HL-60/S4 treated with phorbol 12-myristate 13-acetate at 8.2 ng/mL for 4 days and 3 days (cell line): Measurements from ENCODE around the gene APOC4.
"Not testable (repeated sequence)": the region's sequence is repeated elsewhere in the genome, so short reads cannot be mapped to it uniquely, and the experiment has no call there.

Experiments
- in situ Hi-C: fragments of 300-500 bp; cut with MboI; formaldehyde crosslinking; loops from 2 replicates; pipeline ENCODE4 v1.15.0; 2022; ENCODE audit warnings: low sequenced_read_pairs

Gene APOC4

DNA sequence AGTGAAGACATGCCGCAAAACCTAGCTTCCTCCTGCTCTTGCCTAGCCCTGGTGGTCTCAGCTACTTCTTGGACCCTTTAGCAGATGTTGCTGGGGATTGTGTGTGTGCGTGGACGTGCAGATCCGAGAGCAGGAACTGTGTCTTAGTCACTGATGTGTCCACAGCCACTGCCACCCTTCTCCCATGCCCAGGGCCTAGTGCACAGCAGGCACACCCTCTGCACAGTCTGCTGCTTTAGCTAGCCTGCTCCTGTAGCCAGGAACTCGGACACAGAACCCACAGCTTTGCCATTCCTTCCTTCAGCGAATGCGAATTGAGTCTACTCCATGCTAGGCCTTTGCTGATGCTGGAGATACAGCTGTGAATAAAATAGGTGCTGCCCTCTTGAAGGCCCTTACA, 15.5 kb downstream of the APOC4 start:
- in situ Hi-C loops = no loop called here

DNA sequence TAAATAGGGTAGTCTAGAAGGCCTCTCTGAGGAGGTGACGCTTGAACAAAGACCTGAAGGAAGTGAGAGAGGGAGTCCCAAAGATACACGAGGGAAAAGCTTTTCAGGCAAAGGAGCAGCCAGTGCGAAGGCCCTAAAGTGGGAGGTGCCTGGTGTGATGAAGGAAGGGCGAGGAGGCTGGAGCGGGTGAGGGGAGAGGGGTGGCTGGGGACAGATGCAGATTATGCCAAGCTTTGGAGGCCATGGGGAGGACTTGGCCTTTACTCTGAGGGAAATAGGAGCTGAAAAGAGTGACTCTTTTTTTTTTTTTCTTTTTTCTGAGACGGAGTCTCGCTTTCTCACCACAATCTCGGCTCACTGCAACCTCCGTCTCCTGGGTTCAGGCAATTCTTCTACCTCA, 16.1 kb downstream of the APOC4 start:
- in situ Hi-C loops = no loop called here

DNA sequence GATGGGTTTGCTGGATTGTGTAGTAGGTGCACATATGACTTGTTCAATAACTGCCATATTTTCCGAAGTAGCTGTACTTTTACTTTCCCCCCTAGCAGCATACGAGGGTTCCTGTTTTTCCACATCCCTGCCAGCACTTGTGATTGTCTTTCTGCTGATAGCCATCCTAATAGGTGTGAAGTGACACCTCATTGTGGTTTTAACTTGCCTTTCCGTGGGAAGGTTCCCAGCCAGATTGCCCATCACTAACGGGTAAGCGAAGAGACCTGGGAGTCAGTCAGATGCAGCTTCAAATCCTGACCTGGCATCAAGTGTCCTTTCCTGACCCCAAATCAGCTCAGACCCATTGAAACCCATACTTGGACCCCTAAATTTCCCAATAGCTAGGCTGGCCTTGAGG, 17.7 kb downstream of the APOC4 start:
- in situ Hi-C loops = no loop called here

DNA sequence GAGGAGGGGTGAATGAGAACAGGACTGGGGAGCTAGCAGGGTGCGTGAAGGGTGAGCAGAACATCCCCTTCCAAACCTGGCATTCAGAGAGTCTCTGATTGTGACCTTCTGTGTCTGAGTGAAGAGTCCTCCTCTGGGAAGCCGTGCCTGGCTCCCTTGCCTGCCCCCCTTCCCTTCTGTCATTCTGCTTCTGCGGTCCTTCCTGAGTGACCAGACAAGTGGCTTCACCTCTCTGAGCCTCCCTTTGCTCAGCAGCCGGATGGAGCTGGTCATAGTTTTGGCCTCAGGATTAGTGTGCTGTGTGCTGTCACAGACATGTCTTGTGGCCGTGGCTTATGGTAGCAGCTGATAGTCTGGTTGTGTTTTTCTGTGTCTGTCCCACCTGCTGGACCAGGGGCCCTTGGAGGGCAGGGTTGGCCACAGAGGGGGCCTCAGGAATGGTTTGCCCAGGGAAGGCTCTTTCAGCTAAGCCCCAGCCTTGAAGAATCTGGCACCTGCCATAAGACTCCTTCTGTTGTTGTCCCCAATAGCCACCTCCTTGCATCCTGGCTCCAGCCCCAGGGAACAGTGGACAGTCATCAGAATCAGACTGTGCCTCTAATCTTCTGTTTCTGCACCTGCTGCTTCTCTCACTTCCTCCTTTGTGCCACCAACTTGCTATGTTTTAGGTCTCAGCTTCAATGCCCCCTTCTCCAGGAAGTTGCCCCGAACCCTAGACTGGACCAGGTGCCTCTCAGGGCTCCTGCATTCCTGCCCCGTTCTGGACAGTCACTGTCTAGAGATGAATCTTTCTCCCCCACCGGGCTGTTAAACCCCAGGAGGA, 19.1 kb downstream of the APOC4 start:
- in situ Hi-C loops = no loop called here

DNA sequence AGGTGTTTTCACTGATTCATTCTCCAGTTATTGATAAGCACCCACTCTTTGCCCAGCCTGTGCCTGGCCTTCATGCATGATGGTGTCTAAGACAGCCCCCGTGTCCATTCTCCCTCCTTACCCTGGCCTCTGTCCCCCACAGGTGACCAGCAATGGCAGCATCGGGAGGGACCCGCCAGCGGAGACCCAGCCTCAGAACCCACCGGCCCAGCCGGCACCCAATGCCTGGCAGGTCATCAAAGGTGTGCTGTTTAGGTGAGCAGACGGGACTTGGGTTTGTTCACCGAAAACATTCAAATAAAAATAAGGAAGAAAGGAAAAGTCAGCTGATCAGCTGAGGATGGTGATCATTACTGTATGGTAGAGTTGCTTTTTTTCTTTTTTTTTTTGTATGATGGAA, 19.8 kb downstream of the APOC4 start:
- in situ Hi-C loops = no loop called here

DNA sequence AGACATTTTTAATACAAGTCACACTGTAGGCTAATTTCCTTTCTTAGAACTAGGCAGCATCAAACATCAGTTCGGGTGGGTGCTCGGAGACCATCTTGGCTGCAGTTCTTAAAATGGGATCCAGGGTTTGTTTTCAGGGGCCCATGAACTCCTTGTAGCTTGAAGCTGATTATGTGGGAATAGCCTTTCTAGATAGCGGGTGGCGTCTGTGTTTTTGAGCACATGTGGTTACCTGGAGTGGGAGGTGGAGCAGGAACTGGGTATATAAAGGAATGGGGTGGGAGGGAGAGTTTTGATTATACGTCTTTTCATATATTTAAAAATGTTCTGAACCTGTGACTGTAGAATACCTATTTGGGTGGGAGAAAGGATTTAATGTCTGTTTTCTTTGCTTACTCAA, 26.1 kb downstream of the APOC4 start:
- in situ Hi-C loops = no loop called here

DNA sequence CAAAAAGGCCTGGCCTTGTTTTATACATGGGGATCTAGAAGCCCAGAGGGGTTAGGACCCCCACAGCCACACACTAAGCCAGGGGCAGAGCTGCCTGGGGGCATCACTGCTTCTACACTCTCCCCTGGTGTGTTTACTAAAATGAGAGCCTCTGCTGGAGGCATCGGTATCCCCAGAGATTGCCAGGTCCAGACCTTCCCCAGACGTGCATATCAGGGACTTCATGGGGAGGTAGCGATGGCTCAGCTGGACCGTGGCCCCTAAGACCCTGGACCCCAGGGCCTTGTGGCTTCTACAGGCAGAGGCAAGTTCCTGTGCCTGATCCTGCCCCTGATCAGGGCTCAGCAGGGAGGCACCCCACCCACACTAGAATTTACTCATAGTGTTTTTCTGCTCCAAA, 26.6 kb downstream of the APOC4 start:
- in situ Hi-C loops = no loop called here

DNA sequence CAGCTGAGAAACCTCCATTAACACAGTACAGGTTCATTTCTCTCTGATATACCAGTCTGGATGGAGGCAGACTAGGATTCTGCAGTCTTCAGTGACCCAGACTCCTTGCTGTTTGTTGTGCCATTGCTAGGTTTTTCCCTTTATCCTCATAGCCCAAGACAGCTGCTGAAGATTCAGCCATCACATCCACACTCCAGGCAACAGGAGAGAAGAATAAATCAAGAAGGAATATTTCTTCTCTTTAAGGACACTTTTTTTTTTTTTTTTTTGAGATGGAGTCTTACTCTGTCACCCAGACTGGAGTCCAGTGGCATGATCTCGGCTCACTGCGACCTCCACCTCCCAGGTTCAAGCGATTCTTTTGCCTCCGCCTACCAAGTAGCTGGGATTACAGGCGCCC, 27.4 kb downstream of the APOC4 start:
- in situ Hi-C loops = no loop called here

DNA sequence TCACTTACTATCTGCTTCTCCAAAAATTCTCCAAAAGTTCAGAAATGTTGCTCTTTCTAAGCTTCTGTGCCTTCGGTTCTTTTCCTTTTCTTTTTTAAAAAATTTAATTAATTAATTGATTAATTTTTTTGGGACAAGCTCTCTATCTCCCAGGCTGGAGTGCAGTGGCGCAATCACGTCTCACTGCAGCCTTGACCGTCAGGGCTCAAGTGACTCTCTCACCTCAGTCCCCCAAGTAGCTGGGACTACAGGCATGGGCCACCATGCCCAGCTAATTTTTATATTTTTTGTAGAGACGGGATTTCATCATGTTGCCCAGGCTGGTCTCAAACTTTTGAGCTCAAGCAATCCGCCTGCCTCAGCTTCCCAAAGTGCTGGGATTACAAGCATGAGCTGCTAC, 29.4 kb downstream of the APOC4 start:
- in situ Hi-C loops = not testable (repeated sequence)

DNA sequence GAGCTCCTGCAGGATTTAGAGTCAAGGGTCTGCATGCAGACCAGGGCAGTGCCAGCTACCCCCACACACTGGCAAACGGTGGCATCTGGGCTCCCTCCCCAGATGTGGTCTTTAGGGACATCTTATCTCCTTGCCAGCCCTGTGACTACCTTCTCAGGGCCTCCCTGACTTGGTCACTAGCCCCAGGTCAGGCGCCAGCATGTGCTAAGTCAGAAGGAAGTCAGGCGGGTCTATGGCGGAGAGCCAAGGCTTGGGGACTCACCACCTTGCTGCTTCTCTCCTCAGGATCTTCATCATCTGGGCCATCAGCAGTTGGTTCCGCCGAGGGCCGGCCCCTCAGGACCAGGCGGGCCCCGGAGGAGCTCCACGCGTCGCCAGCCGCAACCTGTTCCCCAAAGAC, 30.8 kb downstream of the APOC4 start:
- in situ Hi-C loops = no loop called here

DNA sequence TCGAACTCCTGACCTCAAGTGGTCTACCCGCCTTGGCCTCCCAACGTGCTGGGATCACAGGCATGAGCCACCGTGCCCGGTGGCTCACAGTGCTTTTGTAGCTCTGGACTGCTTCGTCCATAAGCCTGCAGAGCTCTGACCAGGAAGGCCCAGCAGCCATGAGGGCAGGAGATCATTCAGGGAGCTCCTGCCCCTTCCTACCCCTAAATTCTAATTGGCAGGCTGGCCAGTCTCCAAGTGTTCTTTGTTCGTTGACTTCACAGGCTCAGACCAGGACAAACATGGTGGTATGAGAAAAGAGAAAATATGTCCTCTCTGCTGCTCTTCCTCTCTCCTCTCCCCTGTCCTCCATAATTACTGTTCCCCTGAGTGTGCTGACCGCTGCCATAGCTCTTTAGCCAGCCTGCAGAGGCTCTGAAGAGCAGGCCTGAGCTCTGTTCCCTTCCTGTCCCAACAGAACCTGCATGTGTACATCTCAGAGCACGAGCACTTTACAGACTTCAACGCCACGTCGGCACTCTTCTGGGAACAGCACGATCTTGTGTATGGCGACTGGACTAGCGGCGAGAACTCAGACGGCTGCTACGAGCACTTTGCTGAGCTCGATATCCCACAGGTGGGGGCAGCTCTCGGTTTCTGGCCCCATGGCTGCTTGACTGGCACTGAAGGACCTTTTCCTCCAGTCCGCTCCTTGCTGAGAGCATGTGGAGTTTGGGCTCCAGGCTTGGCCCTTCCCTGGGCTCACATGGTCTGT, 32.1 kb downstream of the APOC4 start:
- in situ Hi-C loops = no loop called here

DNA sequence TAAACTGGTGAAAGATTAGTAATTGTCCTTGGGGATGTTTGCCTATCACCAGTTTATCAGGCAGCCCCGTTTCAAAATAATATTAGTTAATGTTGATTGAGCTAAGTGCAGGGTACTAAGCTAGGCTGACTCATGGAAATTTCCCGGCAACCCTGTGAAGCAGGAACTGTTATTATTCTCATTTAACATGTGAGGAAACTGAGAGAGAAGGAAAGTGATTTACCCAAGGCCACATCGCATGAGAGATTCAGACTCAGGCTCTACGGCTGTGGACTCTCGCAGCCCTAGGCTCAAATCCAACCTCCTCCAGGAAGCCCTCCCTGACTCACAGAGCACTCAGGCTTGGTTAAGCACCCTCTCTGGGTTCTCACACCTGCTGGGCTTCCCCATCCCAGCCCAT, 32.8 kb downstream of the APOC4 start:
- in situ Hi-C loops = no loop called here

DNA sequence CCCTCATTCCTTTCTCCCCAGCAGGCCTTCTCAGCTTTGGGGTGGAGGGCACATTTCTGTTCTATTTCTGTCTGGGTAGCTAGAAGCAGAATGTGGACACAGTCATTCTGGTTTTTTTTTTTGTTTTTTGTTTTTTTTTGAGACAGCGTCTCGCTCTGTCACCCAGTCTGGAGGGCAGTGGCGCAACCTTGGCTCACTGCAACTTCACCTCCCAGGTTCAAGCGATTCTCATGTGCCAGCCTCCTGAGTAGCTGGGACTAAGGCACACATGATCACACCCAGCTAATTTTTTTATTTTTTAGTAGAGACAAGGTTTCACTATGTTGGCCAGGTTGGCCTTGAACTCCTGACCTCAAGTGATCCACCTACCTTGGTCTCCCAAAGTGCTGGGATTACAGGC, 33.4 kb downstream of the APOC4 start:
- in situ Hi-C loops = no loop called here

DNA sequence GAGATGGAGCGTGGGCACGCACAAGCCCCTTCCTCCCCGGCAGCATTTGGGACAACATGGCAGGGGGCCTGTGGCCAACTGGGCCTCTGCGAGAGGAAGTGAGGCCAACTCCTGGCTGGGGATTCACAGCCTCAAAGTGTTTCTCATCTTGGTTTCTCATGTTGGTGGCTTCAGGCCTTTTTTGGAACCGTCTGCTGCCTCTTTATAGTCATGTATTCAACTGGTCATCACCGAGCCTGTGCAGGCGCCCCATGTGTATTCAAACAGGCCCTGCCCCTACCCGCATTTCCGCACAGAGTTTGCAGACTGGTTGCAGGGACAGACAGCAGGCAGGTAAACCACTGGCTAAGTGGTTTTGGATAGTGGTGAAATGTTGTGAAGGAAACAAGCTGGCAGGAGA, 42.0 kb downstream of the APOC4 start:
- in situ Hi-C loops = no loop called here

DNA sequence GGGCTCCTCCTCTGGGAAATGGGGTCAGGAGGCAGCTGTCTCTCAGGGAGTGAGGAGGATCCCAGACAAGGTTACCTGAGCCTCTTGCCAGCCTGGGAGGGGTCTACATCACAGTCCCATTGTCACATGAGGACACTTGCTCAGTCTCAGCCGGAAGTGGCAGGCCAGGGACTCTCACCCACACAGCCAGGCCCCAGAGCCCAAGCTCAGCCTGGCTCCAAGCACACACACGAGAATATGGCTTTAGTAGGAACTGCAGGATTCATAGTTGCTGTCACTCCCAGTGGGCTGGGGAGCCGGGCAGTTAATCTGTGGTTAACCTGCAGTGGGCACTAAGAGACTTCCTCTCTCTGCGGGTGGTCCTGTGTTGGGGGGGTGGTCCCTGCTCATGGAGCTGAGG, 43.4 kb downstream of the APOC4 start:
- in situ Hi-C loops = no loop called here

DNA sequence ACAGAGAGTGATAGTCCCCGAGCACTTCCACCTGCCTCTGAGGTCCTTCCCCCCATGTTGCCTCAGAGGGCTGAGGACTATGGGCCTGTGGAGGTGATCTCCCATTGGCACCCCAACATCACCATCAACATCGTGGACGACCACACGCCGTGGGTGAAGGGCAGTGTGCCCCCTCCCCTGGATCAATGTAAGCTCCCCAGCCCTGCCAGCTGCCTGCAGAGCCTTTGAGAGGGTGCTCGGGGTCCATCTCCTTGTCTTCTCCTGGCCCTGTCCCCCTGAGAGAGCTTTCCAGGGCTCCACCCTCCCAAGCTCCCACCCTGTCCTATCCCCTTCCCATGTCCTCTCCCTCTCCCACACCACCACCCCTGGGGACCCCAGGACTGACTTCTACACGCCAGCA, 44.4 kb downstream of the APOC4 start:
- in situ Hi-C loops = no loop called here

DNA sequence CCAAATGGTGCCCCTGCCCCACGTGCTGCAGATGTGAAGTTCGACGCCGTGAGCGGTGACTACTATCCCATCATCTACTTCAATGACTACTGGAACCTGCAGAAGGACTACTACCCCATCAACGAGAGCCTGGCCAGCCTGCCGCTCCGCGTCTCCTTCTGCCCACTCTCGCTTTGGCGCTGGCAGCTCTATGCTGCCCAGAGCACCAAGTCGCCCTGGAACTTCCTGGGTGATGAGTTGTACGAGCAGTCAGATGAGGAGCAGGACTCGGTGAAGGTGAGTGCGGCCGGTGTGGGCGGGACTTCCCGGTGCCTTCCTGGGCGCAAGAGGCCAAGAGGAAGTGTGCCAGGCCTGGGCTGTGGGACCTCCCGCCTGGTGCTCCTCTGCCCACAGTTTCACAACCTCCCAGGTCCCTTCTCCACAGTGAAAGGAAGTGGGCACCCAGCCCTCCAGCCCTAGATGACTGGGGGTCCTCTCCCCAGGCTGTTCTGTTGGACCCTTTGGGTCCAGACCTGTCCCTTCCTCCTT, 45.2 kb downstream of the APOC4 start:
- in situ Hi-C loops = no loop called here

DNA sequence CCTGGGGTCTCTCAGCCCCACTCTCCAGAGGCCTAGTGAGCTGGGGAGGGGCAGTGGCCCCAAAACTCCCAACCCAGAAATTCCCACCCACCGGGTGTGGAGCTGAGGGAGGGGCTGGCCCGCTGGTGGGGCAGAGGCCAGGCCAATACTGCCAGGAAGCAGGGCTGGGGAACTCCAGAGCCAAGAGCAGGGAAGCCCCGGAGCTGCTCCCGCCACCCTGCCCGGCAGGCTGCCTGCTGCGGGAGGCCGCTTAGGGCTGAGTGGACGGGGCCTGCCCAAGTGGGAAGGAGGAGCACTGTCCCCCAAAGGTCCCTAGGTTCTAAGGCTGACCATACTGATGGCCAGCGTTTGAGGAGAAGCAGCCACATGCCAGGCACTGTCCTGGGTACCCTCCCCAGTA, 46.2 kb downstream of the APOC4 start:
- in situ Hi-C loops = no loop called here

DNA sequence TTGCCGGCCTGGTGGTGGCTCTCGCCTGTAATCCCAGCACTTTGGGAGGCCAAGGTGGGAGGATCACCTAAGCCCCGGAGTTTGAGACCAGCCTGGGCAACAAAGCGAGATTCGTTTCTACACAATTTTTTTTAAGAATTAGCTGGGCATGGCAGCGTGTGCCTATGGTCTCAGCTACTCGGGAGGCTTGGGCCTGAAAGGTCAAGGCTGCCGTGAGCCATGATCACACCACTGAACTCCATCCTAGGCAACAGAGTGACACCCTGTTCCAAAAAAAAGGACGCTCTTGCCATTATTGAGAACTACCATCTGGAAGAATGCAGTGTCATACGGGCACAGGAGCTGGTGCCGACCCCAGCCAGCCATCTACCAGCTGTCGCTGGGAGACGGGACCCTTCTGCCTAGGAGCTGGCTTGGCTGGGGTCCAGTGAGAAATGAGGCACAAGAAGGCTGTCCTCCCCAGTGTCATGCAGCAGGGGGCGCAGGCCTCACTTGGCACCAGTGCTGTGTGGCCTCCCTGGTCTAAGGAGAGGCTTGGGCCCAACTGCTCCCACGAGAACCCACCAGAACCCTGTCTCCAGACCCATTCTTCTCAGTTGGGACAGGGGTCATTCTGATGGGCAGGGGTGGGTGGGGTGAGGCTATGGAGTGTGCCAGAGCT, 47.0 kb downstream of the APOC4 start:
- in situ Hi-C loops = no loop called here

DNA sequence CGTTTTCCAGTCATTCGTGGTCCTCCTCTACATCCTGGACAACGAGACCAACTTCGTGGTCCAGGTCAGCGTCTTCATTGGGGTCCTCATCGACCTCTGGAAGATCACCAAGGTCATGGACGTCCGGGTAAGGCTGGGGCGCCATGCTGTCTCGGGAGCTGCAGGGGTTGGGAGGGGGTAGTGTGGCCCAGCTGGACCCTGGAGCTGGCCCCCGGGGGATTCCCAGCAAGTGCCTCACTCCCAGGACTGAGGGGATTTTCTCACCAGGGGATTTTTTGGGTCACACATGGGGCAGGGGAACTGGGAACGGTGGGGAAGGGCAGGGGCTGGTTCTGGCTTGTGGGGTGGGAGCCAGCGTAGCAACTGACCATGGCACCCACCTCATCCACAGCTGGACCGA, 48.4 kb downstream of the APOC4 start:
- in situ Hi-C loops = no loop called here

DNA sequence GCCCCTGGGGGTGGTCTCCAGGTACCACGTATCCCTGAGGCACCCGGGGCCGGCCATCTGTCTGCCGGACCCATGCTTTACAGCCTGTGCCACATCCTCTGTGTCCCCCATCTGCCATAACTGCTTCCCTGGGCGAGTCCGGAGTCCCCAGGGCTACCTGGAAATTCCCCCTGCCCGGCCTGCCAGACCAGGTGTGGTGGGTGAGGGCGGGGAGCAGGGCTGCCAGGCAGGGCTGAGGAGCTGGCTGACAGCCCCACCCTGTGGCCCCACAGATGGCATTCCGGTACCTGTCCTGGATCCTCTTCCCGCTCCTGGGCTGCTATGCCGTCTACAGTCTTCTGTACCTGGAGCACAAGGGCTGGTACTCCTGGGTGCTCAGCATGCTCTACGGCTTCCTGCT, 48.9 kb downstream of the APOC4 start:
- in situ Hi-C loops = no loop called here
